IMR-90 (cell line): ENCODE measurements around the gene PSMG4. TPM values are rescaled to one million over a fixed set of nuclear protein-coding genes. Genes with fewer than 3 reads are reported as not detected.
A peak's percentile ranks its signal among the peaks of the same experiment; 100 is the strongest.

ENCODE experiments used
- ATAC-seq: fragments of 200-7000 bp; cut with Tn5 transposase; 2 replicates; pipeline ENCODE4 v1.9.1; 2020; ENCODE audit warnings: low read depth, mild to moderate bottlenecking, moderate library complexity
- BruUV-seq: library from RNA; stranded (reverse); fragments of 400-500 nt; replicated peaks from 2 replicates; lab custom pipeline; 2021; lab: Mats Ljungman, UMichigan
- CTCF ChIA-PET: fragments of 300-600 bp; formaldehyde crosslinking; extraction: SDS; loops from one replicate; lab custom pipeline; 2021; ENCODE audit warnings: antibody characterized with exemption; lab: Yijun Ruan, JAX
- POLR2A ChIA-PET: fragments of 300-600 bp; sonication (Branson Sonifier 250); formaldehyde crosslinking; loops from one replicate; lab custom pipeline; 2022; ENCODE audit warnings: antibody characterized with exemption; ENCODE audit not compliant: unreplicated experiment; lab: Charles Lee
- DNase-seq: peaks from one replicate; pipeline ENCODE4 v3.0.0; 2013
- H2AFZ ChIP-seq: replicated peaks from 2 replicates; pipeline ENCODE3; 2013; ENCODE audit warnings: low read length, mild to moderate bottlenecking; ENCODE audit not compliant: poor library complexity
- H2AK5ac ChIP-seq: 2 replicates; pipeline ENCODE4 v1.6.1; 2013; ENCODE audit warnings: low read depth, low read length, inconsistent platforms
- H2AK9ac ChIP-seq: replicated peaks from 2 replicates; pipeline ENCODE3; 2013; ENCODE audit warnings: mild to moderate bottlenecking, low read depth, low read length, moderate library complexity; ENCODE audit not compliant: poor library complexity
- H2BK120ac ChIP-seq: 2 replicates; pipeline ENCODE4 v1.6.1; 2013; ENCODE audit warnings: low read depth, low read length, inconsistent platforms
- H2BK15ac ChIP-seq: 3 replicates; pipeline ENCODE4 v1.6.1; 2013; ENCODE audit warnings: low read depth, low read length, inconsistent platforms
- H2BK20ac ChIP-seq: 2 replicates; pipeline ENCODE4 v1.6.1; 2013; ENCODE audit warnings: low read depth, mild to moderate bottlenecking, inconsistent platforms, low read length, moderate library complexity
- H2BK5ac ChIP-seq: 2 replicates; pipeline ENCODE4 v1.6.1; 2013; ENCODE audit warnings: mild to moderate bottlenecking, low read depth, low read length, inconsistent platforms; ENCODE audit not compliant: poor library complexity, severe bottlenecking
- H3K14ac ChIP-seq: replicated peaks from 2 replicates; pipeline ENCODE4 v1.6.1; 2013; ENCODE audit warnings: low read depth, low read length, inconsistent platforms
- H3K18ac ChIP-seq: 2 replicates; pipeline ENCODE4 v1.6.1; 2013; ENCODE audit warnings: low read depth, low read length, control low read depth
- H3K23ac ChIP-seq: 2 replicates; pipeline ENCODE4 v1.6.1; 2013; ENCODE audit warnings: low read depth, low read length, inconsistent platforms
- H3K27ac ChIP-seq: 2 replicates; pipeline ENCODE4 v1.5.1; 2013; ENCODE audit warnings: mild to moderate bottlenecking, control low read depth, low read length; ENCODE audit not compliant: insufficient read depth
- H3K27me3 ChIP-seq: 2 replicates; pipeline ENCODE4 v1.6.1; 2013; ENCODE audit warnings: low read length; ENCODE audit not compliant: control insufficient read depth, insufficient read depth
- H3K36me3 ChIP-seq: 2 replicates; pipeline ENCODE4 v1.6.1; 2013; ENCODE audit warnings: low read length, mixed read lengths; ENCODE audit not compliant: control insufficient read depth, insufficient read depth
- H3K4ac ChIP-seq: 2 replicates; pipeline ENCODE4 v1.6.1; 2013; ENCODE audit warnings: low read depth, low read length, inconsistent platforms
- H3K4me1 ChIP-seq: 2 replicates; pipeline ENCODE4 v1.6.1; 2013; ENCODE audit warnings: low read length, mixed read lengths; ENCODE audit not compliant: control insufficient read depth, insufficient read depth
- H3K4me2 ChIP-seq: 2 replicates; pipeline ENCODE4 v1.6.1; 2013; ENCODE audit warnings: low read depth, mild to moderate bottlenecking, control low read depth, low read length, moderate library complexity
- H3K4me3 ChIP-seq: 2 replicates; pipeline ENCODE4 v1.5.1; 2013; ENCODE audit warnings: low read depth, mild to moderate bottlenecking, control low read depth, low read length, moderate library complexity; ENCODE audit not compliant: insufficient read depth
- H3K56ac ChIP-seq: 2 replicates; pipeline ENCODE4 v1.6.1; 2013; ENCODE audit warnings: low read length, inconsistent platforms; ENCODE audit not compliant: insufficient read depth; ENCODE audit errors: extremely low read depth
- H3K79me1 ChIP-seq, 2 experiments: 2 replicates each; pipeline ENCODE4 v1.6.1; 2013; ENCODE audit warnings: low read length in 2 of 2, inconsistent platforms in 1 of 2, low read depth in 1 of 2
- H3K9ac ChIP-seq: 2 replicates; pipeline ENCODE4 v1.6.1; 2013; ENCODE audit warnings: low read depth, low read length, control low read depth
- H3K9me1 ChIP-seq: 2 replicates; pipeline ENCODE4 v1.6.1; 2013; ENCODE audit warnings: low read length, inconsistent platforms; ENCODE audit not compliant: insufficient read depth
- H3K9me3 ChIP-seq: 2 replicates; pipeline ENCODE4 v1.6.1; 2013; ENCODE audit warnings: low read length; ENCODE audit not compliant: control insufficient read depth, insufficient read depth
- H4K20me1 ChIP-seq: 2 replicates; pipeline ENCODE4 v1.6.1; 2013; ENCODE audit warnings: low read length, inconsistent platforms; ENCODE audit not compliant: insufficient read depth
- H4K5ac ChIP-seq: 2 replicates; pipeline ENCODE4 v1.6.1; 2013; ENCODE audit warnings: mild to moderate bottlenecking, low read depth, low read length, control low read depth
- H4K8ac ChIP-seq, 2 experiments: 2 replicates each; pipeline ENCODE4 v1.6.1; 2013; ENCODE audit warnings: low read depth in 2 of 2, low read length in 2 of 2, control low read depth in 1 of 2, inconsistent platforms in 1 of 2
- H4K91ac ChIP-seq: 2 replicates; pipeline ENCODE4 v1.6.1; 2013; ENCODE audit warnings: low read depth, low read length, inconsistent platforms; ENCODE audit not compliant: insufficient read depth
- BHLHE40 ChIP-seq: fragments of 150-350 bp; IDR thresholded peaks from 2 replicates; pipeline ENCODE4 v1.6.1; 2016; ENCODE audit warnings: mild to moderate bottlenecking, low read depth, low read length
- MXI1 ChIP-seq: IDR thresholded peaks from 2 replicates; pipeline ENCODE4 v1.6.1; 2012; ENCODE audit warnings: low read depth, mild to moderate bottlenecking, low read length, moderate library complexity, borderline replicate concordance
- WGBS, 2 experiments: methylation state at CpG; one replicate each; pipeline versions ENCODE4 v1.1.5 to v1.1.7; 2013; ENCODE audit warnings: missing lambda C conversion rate in 2 of 2; ENCODE audit not compliant: insufficient read length in 1 of 2; ENCODE audit errors: extremely low coverage in 2 of 2; 5-methylcytosine and 5-hydroxymethylcytosine counted together
- dilution Hi-C: fragments of 300-500 bp; cut with HindIII; formaldehyde crosslinking; loops from one replicate; pipeline ENCODE4 v1.14.3; 2018; ENCODE audit warnings: low sequenced_read_pairs; ENCODE audit not compliant: unreplicated experiment
- in situ Hi-C: fragments of 300-500 bp; cut with MboI; formaldehyde crosslinking; loops from 3 replicates; pipeline ENCODE4 v1.14.3; 2019; ENCODE audit warnings: low sequenced_read_pairs, inconsistent platforms, mixed read lengths
- intact Hi-C: fragments of 100-400 bp; cut with micrococcal nuclease; formaldehyde crosslinking; loops from 2 replicates; pipeline ENCODE4 v1.10.0; 2022
- polyA plus RNA-seq, 3 experiments: library from polyadenylated mRNA; depleted of rRNA; stranded (reverse); fragments of >200 nt; gene quantifications; 2 replicates each; pipeline ENCODE4 v1.2.3, GENCODE V29; 2012; ENCODE audit warnings: low replicate concordance in 1 of 3
- total RNA-seq: library from RNA; depleted of rRNA; stranded (reverse); fragments of >200 nt; gene quantifications from 2 replicates; pipeline ENCODE4 v1.2.3, GENCODE V29; 2012

The PSMG4 gene
- total and polyA plus RNA-seq, 2 of the 4 experiments (the other 2 are of a cell fraction), result 5.6 to 13.4 TPM

- H3K14ac ChIP-seq, result no peak overlapping the region
- H2AFZ ChIP-seq, result peak overlapping the region; percentile 18
- H4K91ac ChIP-seq, result no peak overlapping the region
- H3K79me1 ChIP-seq, result no peaks in the 10 kb centered on the region
- no peak overlapping the region for H4K5ac ChIP-seq
- peaks cover 18% of the 10 kb centered on the region for H3K4me1 ChIP-seq
- H3K27ac ChIP-seq, result no peak overlapping the region
- DNase-seq (no peak), ATAC-seq (no peak; the same call in 1 of the 2 replicates)
- H2BK20ac ChIP-seq, result no peak overlapping the region
- no peak overlapping the region for H3K18ac ChIP-seq
- H3K9me3 ChIP-seq, result no peaks in the 10 kb centered on the region
- no peak overlapping the region for H3K4me3 ChIP-seq
- H2BK15ac ChIP-seq, result no peak overlapping the region
- H4K20me1 ChIP-seq, result peaks cover 26% of the 10 kb centered on the region
- whole genome bisulfite sequencing, 2 experiments, result 88% methylated on average over 7 of the region's 20 CpGs; no CpG with 5 or more reads in 1 of the 2 experiments
- no peak overlapping the region for H3K23ac ChIP-seq
- no peak overlapping the region for H2BK120ac ChIP-seq
- 0 out of 2 replicates have a peak overlapping the region, but pooled peaks have one; percentile 3 for H3K4ac ChIP-seq
- peak overlapping the region; percentile 17; the same call in 1 of the 2 replicates for H2AK5ac ChIP-seq
- H3K27me3 ChIP-seq, result no peaks in the 10 kb centered on the region
- dilution Hi-C loops, result no loop called here
- intact Hi-C loops, result loop anchor here (5.0 kb wide), 2 partner anchors 130 to 240 kb away; no protein-coding TSS in a partner anchor
- TF ChIP-seq BHLHE40 (0 out of 2 replicates have a peak, but pooled peaks have one; percentile 2), MXI1 (no peak)
- ChIA-PET POLR2A (no interaction called here), CTCF (interaction anchor here (1.3 kb wide), 1 partner anchor 449 kb away, joined by 4 read pairs; no protein-coding TSS in a partner anchor)
- H3K9ac ChIP-seq, result no peak overlapping the region
- H3K56ac ChIP-seq, result no peak overlapping the region
- H3K36me3 ChIP-seq, result peaks cover 2% of the 10 kb centered on the region; the same call in 1 of the 2 replicates
- no peak overlapping the region; the same call in 1 of the 2 replicates for H3K4me2 ChIP-seq
- H2BK5ac ChIP-seq, result no peak overlapping the region
- BruUV-seq, result no TSS peak
- in situ Hi-C loops, result loop anchor here (5.0 kb wide), 1 partner anchor 450 kb away; no protein-coding TSS in a partner anchor
- no peak overlapping the region for H4K8ac ChIP-seq
- H2AK9ac ChIP-seq, result no peak overlapping the region
- peaks cover 7% of the 10 kb centered on the region; the same call in 1 of the 2 replicates for H3K9me1 ChIP-seq
Measured at GRCh38 chr6:3282476-3283236, 23.9 kb downstream of the PSMG4 start.
